B cell (primary cell): ENCODE results near the gene DHX35.

Experiments
- CTCF ChIP-seq: fragments of 200-600 bp; IDR thresholded peaks from one replicate; pipeline ENCODE4 v1.8.0; 2022; ENCODE audit warnings: antibody characterized with exemption, mild to moderate bottlenecking
- EZH2 ChIP-seq: IDR thresholded peaks from 2 replicates; pipeline ENCODE4 v1.6.1; 2012; ENCODE audit warnings: borderline replicate concordance, low read depth, mild to moderate bottlenecking, moderate library complexity, low read length; ENCODE audit not compliant: insufficient read depth, poor library complexity, severe bottlenecking

- TF ChIP-seq CTCF: no peak
- no peak for TF ChIP-seq EZH2
Observed at GRCh38 chr20:38937978-38938473, 24.1 kb upstream of the DHX35 start.
